ENCODE measurements around the gene GPBP1L1.
"Not testable (repeated sequence)": the region's sequence is repeated elsewhere in the genome, so short reads cannot be mapped to it uniquely, and the experiment has no call there.

Gene GPBP1L1

GRCh38 chr1:45630429-45630828, 55.9 kb downstream of the GPBP1L1 start:
- no peak for DNase-seq

- DNase-seq: no peak
These were observed 57.3 kb downstream of the GPBP1L1 start for GRCh38 chr1:45629035-45629434.

GRCh38 chr1:45623972-45624371, 62.4 kb downstream of the GPBP1L1 start, which contains the start of gene CCDC17:
Gene CCDC17 (minus strand): TSS chr1:45624054. CDS start chr1:45623909, 145 bp downstream.
- DNase-seq: no peak

- DNase-seq: no peak
These were observed 63.6 kb downstream of the GPBP1L1 start for GRCh38 chr1:45622524-45623394.

GRCh38 chr1:45621895-45622523, 64.3 kb downstream of the GPBP1L1 start:
- DNase-seq: no peak

GRCh38 chr1:45621501-45621836, 64.9 kb downstream of the GPBP1L1 start:
- DNase-seq: no peak

GRCh38 chr1:45620588-45621500, 65.5 kb downstream of the GPBP1L1 start:
- DNase-seq: no peak

GRCh38 chr1:45619149-45619921, 67.0 kb downstream of the GPBP1L1 start:
- DNase-seq: no peak

GRCh38 chr1:45617618-45618017, 68.7 kb downstream of the GPBP1L1 start:
- DNase-seq: no peak

- no peak for DNase-seq
These were observed 70.4 kb downstream of the GPBP1L1 start for GRCh38 chr1:45615885-45616284.

- DNase-seq: no peak
These were observed 73.3 kb downstream of the GPBP1L1 start for GRCh38 chr1:45612941-45613579.

- DNase-seq: no peak
These were observed 75.6 kb downstream of the GPBP1L1 start for GRCh38 chr1:45610589-45611226.

- no peak for DNase-seq
These were observed 77.9 kb downstream of the GPBP1L1 start for GRCh38 chr1:45608175-45609156.

GRCh38 chr1:45607404-45608074, 78.8 kb downstream of the GPBP1L1 start:
- DNase-seq: no peak

GRCh38 chr1:45604239-45604638, 82.1 kb downstream of the GPBP1L1 start:
- no peak for DNase-seq

GRCh38 chr1:45596765-45597164, 89.6 kb downstream of the GPBP1L1 start:
- not testable (repeated sequence) for DNase-seq

- DNase-seq: no peak
These were observed 91.9 kb downstream of the GPBP1L1 start for GRCh38 chr1:45594412-45594811.

GRCh38 chr1:45589861-45590260, 96.5 kb downstream of the GPBP1L1 start:
- no peak for DNase-seq

- DNase-seq: no peak
These were observed 99.6 kb downstream of the GPBP1L1 start for GRCh38 chr1:45586769-45587168.

Measured in activated CD8-positive, alpha-beta memory T cell treated with anti-CD3 and anti-CD28 coated beads, Interleukin-2, amount 50 U/mL, for 4 hours (primary cell).